HEK293 (cell line): ENCODE measurements around the gene LY6G6D.

ENCODE experiments used
- CTCF ChIA-PET: fragments of 350-600 bp; formaldehyde crosslinking; extraction: SDS; loops from one replicate; lab custom pipeline; 2021; ENCODE audit warnings: antibody characterized with exemption; lab: Yijun Ruan, JAX
- POLR2A ChIA-PET: fragments of 300-600 bp; formaldehyde crosslinking; extraction: SDS; loops from one replicate; lab custom pipeline; 2020; ENCODE audit warnings: antibody characterized with exemption, inconsistent platforms; lab: Yijun Ruan, JAX
- H3K27ac ChIP-seq: fragments of 200-500 bp; sonication (Bioruptor generic); 2 replicates; pipeline ENCODE4 v1.5.1; 2014; ENCODE audit warnings: low read depth, low read length, control low read depth, inconsistent platforms; ENCODE audit errors: extremely low read depth
- H3K36me3 ChIP-seq, 2 experiments: fragments of 200-500 bp in 1 of 2; sonication (Bioruptor generic) in 1 of 2; 1 replicate in 1 of 2; 2 replicates in 1 of 2; pipeline ENCODE4 v1.5.1; 2014 to 2017; ENCODE audit warnings: inconsistent platforms in 2 of 2, low read length in 2 of 2; ENCODE audit not compliant: control insufficient read depth in 2 of 2, insufficient read depth in 1 of 2
- H3K4me1 ChIP-seq: fragments of 200-500 bp; sonication (Bioruptor generic); 2 replicates; pipeline ENCODE4 v1.5.1; 2014; ENCODE audit warnings: mild to moderate bottlenecking, low read length, inconsistent platforms; ENCODE audit not compliant: control insufficient read depth, insufficient read depth
- H3K4me3 ChIP-seq: 2 replicates; pipeline ENCODE4 v1.5.1; 2011; ENCODE audit warnings: low read depth, mild to moderate bottlenecking, control low read depth, low read length, moderate library complexity
- H3K9me3 ChIP-seq: fragments of 200-500 bp; sonication (Bioruptor generic); 2 replicates; pipeline ENCODE4 v1.5.1; 2014; ENCODE audit warnings: low read depth, low read length, inconsistent platforms; ENCODE audit not compliant: control insufficient read depth, insufficient read depth
- EGR2 ChIP-seq: fragments of 450-650 bp; formaldehyde crosslinking; IDR thresholded peaks from 2 replicates; pipeline ENCODE4 v1.5.1; 2016; ENCODE audit warnings: low read depth, missing biosample characterization, missing genetic modification characterization
- KLF9 ChIP-seq: fragments of 450-650 bp; formaldehyde crosslinking; IDR thresholded peaks from 2 replicates; pipeline ENCODE4 v1.5.1; 2016; ENCODE audit warnings: missing biosample characterization, missing genetic modification characterization, low read depth
- MYNN ChIP-seq: fragments of 450-650 bp; formaldehyde crosslinking; IDR thresholded peaks from 2 replicates; pipeline ENCODE4 v1.5.1; 2016; ENCODE audit warnings: missing biosample characterization, missing genetic modification characterization, borderline replicate concordance
- OVOL3 ChIP-seq: fragments of 450-650 bp; formaldehyde crosslinking; IDR thresholded peaks from 2 replicates; pipeline ENCODE4 v1.5.1; 2016; ENCODE audit warnings: missing biosample characterization, missing genetic modification characterization
- ZBTB48 ChIP-seq: fragments of 450-650 bp; formaldehyde crosslinking; IDR thresholded peaks from 2 replicates; pipeline ENCODE4 v1.5.1; 2016; ENCODE audit warnings: missing biosample characterization, missing genetic modification characterization
- ZNF202 ChIP-seq: fragments of 450-650 bp; formaldehyde crosslinking; IDR thresholded peaks from 2 replicates; pipeline ENCODE4 v1.5.1; 2016; ENCODE audit warnings: missing biosample characterization, missing genetic modification characterization, borderline replicate concordance
- ZNF335 ChIP-seq: fragments of 450-650 bp; formaldehyde crosslinking; conservative IDR thresholded peaks from 2 replicates; pipeline ENCODE4 v1.5.1; 2016; ENCODE audit warnings: missing biosample characterization, missing genetic modification characterization
- ZNF394 ChIP-seq: fragments of 450-650 bp; formaldehyde crosslinking; IDR thresholded peaks from 2 replicates; pipeline ENCODE4 v1.5.1; 2016; ENCODE audit warnings: missing biosample characterization, missing genetic modification characterization, mild to moderate bottlenecking, moderate library complexity, borderline replicate concordance
- ZNF48 ChIP-seq: fragments of 450-650 bp; formaldehyde crosslinking; IDR thresholded peaks from 2 replicates; pipeline ENCODE4 v1.5.1; 2016; ENCODE audit warnings: missing biosample characterization, missing genetic modification characterization
- ZNF501 ChIP-seq: fragments of 450-650 bp; formaldehyde crosslinking; IDR thresholded peaks from 2 replicates; pipeline ENCODE4 v1.5.1; 2016; ENCODE audit warnings: missing biosample characterization, missing genetic modification characterization
- ZNF529 ChIP-seq: fragments of 450-650 bp; formaldehyde crosslinking; IDR thresholded peaks from 2 replicates; pipeline ENCODE4 v1.5.1; 2017; ENCODE audit warnings: missing genetic modification characterization, missing biosample characterization; ENCODE audit not compliant: insufficient replicate concordance
- ZNF571 ChIP-seq: fragments of 450-650 bp; formaldehyde crosslinking; IDR thresholded peaks from 2 replicates; pipeline ENCODE4 v1.5.0; 2017; ENCODE audit warnings: missing biosample characterization, missing genetic modification characterization
- ZNF660 ChIP-seq: fragments of 450-650 bp; IDR thresholded peaks from 2 replicates; pipeline ENCODE4 v1.5.1; 2018; ENCODE audit warnings: missing biosample characterization, mild to moderate bottlenecking, missing genetic modification characterization
- ZNF76 ChIP-seq: fragments of 450-650 bp; formaldehyde crosslinking; IDR thresholded peaks from 2 replicates; pipeline ENCODE4; 2016; ENCODE audit warnings: low read depth, missing biosample characterization, missing genetic modification characterization, borderline replicate concordance
- ZNF776 ChIP-seq: fragments of 450-650 bp; formaldehyde crosslinking; IDR thresholded peaks from 2 replicates; pipeline ENCODE4 v1.5.0; 2017; ENCODE audit warnings: missing biosample characterization, missing genetic modification characterization, borderline replicate concordance
- ZNF843 ChIP-seq: fragments of 450-650 bp; formaldehyde crosslinking; IDR thresholded peaks from 2 replicates; pipeline ENCODE4 v1.5.1; 2016; ENCODE audit warnings: missing biosample characterization, missing genetic modification characterization
- TF ChIP-seq, protein P1 (sequence below): fragments of 450-650 bp; formaldehyde crosslinking; IDR thresholded peaks from 2 replicates; pipeline ENCODE4 v1.5.1; 2017; ENCODE audit warnings: missing biosample characterization, missing genetic modification characterization
- TF ChIP-seq, protein P2 (sequence below): fragments of 450-650 bp; IDR thresholded peaks from 2 replicates; pipeline ENCODE4 v1.5.1; 2018; ENCODE audit warnings: missing biosample characterization, mild to moderate bottlenecking, missing genetic modification characterization

Gene LY6G6D

DNA sequence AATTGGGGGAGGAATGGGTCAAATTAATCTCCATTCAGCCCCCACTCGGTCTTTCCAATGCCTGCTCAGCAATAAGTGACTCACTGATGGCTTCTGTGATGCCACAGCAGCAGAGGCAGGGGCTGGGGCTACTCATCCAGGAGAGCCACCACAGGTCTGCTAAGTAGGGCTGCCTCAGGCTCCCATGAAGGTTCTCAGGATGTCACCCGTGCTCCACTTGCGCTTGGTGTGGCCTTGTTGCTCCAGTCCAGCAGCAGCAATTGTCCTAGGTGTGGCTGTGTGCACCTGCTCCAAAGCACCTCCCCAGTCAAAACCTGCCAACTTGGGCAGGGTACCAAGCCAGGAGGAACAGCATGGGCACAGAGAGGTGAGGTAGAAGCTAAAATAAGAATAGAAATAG, 7.0 kb downstream of the LY6G6D start (continued):
- TF ChIP-seq ZNF776 (tag by site-specific recombination) (no peak), ZNF529 (tag by site-specific recombination) (no peak), OVOL3 (tag by site-specific recombination) (no peak), MYNN (no peak), ZNF501 (tag by site-specific recombination) (no peak), ZNF76 (tag by site-specific recombination) (no peak)
- TF ChIP-seq, protein P1, sequence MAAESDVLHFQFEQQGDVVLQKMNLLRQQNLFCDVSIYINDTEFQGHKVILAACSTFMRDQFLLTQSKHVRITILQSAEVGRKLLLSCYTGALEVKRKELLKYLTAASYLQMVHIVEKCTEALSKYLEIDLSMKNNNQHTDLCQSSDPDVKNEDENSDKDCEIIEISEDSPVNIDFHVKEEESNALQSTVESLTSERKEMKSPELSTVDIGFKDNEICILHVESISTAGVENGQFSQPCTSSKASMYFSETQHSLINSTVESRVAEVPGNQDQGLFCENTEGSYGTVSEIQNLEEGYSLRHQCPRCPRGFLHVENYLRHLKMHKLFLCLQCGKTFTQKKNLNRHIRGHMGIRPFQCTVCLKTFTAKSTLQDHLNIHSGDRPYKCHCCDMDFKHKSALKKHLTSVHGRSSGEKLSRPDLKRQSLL = no peak
- TF ChIP-seq, protein P2, sequence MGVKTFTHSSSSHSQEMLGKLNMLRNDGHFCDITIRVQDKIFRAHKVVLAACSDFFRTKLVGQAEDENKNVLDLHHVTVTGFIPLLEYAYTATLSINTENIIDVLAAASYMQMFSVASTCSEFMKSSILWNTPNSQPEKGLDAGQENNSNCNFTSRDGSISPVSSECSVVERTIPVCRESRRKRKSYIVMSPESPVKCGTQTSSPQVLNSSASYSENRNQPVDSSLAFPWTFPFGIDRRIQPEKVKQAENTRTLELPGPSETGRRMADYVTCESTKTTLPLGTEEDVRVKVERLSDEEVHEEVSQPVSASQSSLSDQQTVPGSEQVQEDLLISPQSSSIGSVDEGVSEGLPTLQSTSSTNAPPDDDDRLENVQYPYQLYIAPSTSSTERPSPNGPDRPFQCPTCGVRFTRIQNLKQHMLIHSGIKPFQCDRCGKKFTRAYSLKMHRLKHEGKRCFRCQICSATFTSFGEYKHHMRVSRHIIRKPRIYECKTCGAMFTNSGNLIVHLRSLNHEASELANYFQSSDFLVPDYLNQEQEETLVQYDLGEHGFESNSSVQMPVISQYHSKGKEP = no peak

DNA sequence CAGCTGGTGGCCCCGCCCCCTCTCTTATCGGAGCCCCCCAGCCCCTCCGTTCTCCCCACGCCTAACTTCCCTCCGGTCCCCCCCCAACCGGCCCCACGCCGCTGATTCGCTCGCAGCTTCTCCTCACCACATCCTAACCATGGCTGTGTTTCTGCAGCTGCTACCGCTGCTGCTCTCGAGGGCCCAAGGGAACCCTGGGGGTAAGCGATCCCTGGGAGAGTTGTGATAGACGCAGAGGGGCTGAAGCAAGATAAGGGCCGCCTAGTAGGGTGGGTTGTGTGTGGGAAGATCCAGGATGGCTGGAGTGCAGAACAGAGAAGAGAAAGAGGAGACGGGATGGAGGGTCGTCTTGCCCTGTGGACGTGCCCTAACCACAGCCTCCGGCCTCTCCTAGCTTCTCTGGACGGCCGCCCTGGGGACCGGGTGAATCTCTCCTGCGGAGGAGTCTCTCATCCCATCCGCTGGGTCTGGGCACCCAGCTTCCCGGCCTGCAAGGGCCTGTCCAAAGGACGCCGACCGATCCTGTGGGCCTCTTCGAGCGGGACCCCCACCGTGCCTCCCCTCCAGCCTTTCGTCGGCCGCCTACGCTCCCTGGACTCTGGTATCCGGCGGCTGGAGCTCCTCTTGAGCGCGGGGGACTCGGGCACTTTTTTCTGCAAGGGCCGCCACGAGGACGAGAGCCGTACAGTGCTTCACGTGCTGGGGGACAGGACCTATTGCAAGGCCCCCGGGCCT, 8.3 kb downstream of the LY6G6D start, which contains the start of gene MPIG6B:
MPIG6B (plus strand) TSS at position 129 of the 735 bp plus-strand sequence; CDS start at position 140, 11 bp downstream.
- Histone ChIP-seq H3K36me3 (peaks cover 0 to 21% of the 10 kb centered on the region in 2 experiments; a peak in 1 of 3 replicates), H3K4me1 (no peaks in the 10 kb centered on the region), H3K27ac (no peak within 1 kb of the TSS), H3K9me3 (no peaks in the 10 kb centered on the region), H3K4me3 (no peak within 1 kb of the TSS)
- ChIA-PET POLR2A (interaction anchor here (1.0 to 3.2 kb wide), 5 partner anchors 9 to 106 kb away, joined by 3 to 13 read pairs (median 5); partner anchors contain the start of genes ABHD16A, CLIC1 and MSH5), CTCF (interaction anchor here (1.0 to 1.5 kb wide), 4 partner anchors 9 to 73 kb away, joined by 3 to 4 read pairs (median 4); no protein-coding TSS in a partner anchor)
- TF ChIP-seq ZBTB48 (0 out of 2 replicates have a peak, but pooled peaks have one; percentile 43), ZNF843 (tag by site-specific recombination) (no peak)

DNA sequence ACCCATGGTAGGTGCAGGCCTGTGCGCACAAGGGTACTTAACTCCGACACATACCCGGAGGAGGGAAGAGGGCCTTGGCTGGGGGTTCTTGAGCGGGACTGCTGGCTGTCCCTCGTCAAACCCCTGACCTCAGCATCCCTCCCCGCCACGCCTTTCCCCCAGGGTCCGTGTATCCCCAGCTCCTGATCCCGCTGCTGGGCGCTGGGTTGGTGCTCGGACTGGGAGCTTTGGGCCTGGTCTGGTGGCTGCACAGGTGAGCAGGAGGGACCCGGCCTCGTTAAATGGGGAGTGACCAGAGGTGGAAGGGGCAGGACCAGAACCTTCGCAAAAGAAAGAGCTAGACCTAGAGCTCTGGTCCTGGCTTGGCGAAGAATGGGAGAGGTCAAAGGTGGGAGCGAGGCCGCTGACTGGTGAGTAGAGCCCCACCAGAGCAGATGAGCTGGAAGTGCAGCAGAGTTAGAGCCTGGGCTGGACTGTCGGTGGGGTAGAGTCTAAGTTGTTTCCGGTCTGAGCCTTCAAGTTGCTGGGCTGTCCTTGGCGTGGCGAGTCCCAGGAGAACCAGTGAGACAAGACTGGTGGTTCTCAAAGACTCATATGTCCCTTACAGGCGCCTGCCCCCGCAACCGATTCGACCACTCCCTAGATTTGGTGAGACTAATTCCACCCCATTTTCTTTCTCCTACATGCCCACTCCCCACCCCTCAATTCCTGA, 9.0 kb downstream of the LY6G6D start:
- Histone ChIP-seq H3K36me3 (peaks cover 0 to 25% of the 10 kb centered on the region in 2 experiments; a peak in 1 of 3 replicates), H3K9me3 (no peaks in the 10 kb centered on the region), H3K27ac (no peak overlapping the region), H3K4me3 (no peak overlapping the region), H3K4me1 (no peaks in the 10 kb centered on the region)
- POLR2A ChIA-PET = interaction anchor here (0.8 to 3.2 kb wide), 8 partner anchors 8 to 106 kb away, joined by 3 to 13 read pairs (median 4); partner anchors contain the start of genes ABHD16A, CLIC1, HSPA1B and MSH5
- CTCF ChIA-PET = interaction anchor here (0.6 to 1.5 kb wide), 6 partner anchors 8 to 72 kb away, joined by 3 to 6 read pairs (median 4); no protein-coding TSS in a partner anchor
- no peak for TF ChIP-seq ZNF48 (tag by site-specific recombination)
- no peak for TF ChIP-seq ZNF394
- no peak for TF ChIP-seq ZNF571 (tag by site-specific recombination)
- TF ChIP-seq EGR2 = no peak
- no peak for TF ChIP-seq ZNF202 (tag by site-specific recombination)
- TF ChIP-seq KLF9 (tag by site-specific recombination) = no peak
- TF ChIP-seq ZNF660 (tag by site-specific recombination) = no peak
- no peak for TF ChIP-seq ZNF335
